ENCODE data around the gene CD2AP. TPM values are rescaled to one million over a fixed set of nuclear protein-coding genes. Genes with fewer than 3 reads are reported as not detected.

Gene CD2AP
- total RNA-seq, 1 donor from 2014 or later = 47.8 TPM

DNA sequence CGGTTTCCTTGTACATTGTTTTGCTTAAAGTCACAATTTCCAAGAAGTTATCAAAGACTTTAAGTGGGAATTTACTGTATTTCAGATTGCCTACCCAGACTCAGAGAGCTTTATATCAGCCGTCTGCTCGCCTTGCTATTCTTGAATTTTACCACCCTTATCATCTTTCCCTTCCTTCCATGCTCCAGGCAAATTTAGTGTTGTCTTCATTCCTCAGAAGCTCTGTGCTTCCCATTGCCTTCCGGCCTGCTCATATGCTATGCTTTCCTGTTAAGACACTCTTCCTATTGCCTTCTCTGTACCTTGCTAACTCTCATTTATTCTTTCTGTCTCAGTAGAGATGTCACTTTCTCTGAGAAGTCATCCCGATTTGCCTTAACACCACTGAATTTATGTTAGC, 52.1 kb downstream of the CD2AP start:
- DNase-seq (ENCODE audit: low read depth) = no peak
- H3K4me3 ChIP-seq (ENCODE audit: low read depth, low read length) = no peak overlapping the region
- no peaks in the 10 kb centered on the region for H3K36me3 ChIP-seq (ENCODE audit: control insufficient read depth, insufficient read depth, low read length)
- TF ChIP-seq, protein P1, sequence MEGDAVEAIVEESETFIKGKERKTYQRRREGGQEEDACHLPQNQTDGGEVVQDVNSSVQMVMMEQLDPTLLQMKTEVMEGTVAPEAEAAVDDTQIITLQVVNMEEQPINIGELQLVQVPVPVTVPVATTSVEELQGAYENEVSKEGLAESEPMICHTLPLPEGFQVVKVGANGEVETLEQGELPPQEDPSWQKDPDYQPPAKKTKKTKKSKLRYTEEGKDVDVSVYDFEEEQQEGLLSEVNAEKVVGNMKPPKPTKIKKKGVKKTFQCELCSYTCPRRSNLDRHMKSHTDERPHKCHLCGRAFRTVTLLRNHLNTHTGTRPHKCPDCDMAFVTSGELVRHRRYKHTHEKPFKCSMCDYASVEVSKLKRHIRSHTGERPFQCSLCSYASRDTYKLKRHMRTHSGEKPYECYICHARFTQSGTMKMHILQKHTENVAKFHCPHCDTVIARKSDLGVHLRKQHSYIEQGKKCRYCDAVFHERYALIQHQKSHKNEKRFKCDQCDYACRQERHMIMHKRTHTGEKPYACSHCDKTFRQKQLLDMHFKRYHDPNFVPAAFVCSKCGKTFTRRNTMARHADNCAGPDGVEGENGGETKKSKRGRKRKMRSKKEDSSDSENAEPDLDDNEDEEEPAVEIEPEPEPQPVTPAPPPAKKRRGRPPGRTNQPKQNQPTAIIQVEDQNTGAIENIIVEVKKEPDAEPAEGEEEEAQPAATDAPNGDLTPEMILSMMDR (IDR thresholded peaks at IDR 0.05; ENCODE audit: insufficient read depth, low read length, poor library complexity, severe bottlenecking) = no peak
- H3K27me3 ChIP-seq (ENCODE audit: control insufficient read depth, insufficient read depth, low read length) = no peaks in the 10 kb centered on the region

DNA sequence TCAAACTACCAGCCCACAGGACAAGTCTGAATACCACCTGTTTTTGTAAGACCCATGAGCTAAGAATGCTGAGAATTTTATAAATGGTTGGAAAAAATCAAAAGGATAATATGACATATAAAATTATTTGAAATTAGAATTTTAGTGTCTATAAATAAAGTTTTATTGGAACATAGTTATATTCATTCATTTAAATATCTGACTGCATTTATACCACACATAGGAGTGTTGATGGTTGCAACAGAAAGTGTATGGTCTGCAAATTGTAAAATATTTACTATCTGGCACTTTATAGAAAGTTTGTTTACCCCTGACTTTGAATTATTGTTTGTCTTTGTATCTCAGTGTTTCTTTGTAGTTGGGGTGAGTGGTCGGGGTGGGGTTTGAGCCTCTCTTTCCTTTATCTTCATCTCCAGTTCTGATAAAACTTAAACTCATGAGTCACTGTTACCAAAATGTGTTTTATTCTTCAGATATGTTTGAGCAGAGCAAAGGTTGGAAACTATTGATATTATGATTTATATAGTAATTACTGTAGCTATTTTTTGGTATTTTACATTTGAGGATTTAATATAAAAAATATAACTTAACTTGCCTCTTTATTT, 55.5 kb downstream of the CD2AP start:
- Histone ChIP-seq H3K27me3 (ENCODE audit: control insufficient read depth, insufficient read depth, low read length) (no peaks in the 10 kb centered on the region), H3K36me3 (ENCODE audit: control insufficient read depth, insufficient read depth, low read length) (no peaks in the 10 kb centered on the region), H3K4me3 (ENCODE audit: low read depth, low read length) (no peak overlapping the region)
- TF ChIP-seq, protein P1 (IDR thresholded peaks at IDR 0.05; ENCODE audit: insufficient read depth, low read length, poor library complexity, severe bottlenecking) = no peak
- DNase-seq (ENCODE audit: low read depth) = no peak

DNA sequence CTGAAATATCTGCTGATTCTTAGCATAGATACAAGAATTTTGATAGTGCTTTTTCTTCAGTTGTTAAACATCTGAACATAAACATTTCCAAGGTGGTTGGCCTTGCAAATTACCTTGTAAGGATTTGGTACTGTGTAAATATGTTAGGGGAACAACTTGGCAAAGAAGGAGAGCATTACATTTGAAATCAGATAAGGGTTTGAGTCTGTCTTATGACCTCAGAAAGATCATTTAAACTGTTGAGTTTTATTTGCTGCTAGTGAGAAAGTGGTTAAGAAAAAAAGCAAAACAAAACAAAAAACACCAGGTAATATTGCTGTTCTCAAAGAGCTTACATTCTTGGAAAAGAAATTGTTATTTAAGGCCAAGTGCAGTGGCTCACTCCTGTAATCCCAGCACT, 56.5 kb downstream of the CD2AP start:
- Histone ChIP-seq H3K27me3 (ENCODE audit: control insufficient read depth, insufficient read depth, low read length) (no peaks in the 10 kb centered on the region), H3K36me3 (ENCODE audit: control insufficient read depth, insufficient read depth, low read length) (no peaks in the 10 kb centered on the region), H3K4me3 (ENCODE audit: low read depth, low read length) (no peak overlapping the region)
- DNase-seq (ENCODE audit: low read depth) = no peak
- TF ChIP-seq, protein P1 (IDR thresholded peaks at IDR 0.05; ENCODE audit: insufficient read depth, low read length, poor library complexity, severe bottlenecking) = no peak

DNA sequence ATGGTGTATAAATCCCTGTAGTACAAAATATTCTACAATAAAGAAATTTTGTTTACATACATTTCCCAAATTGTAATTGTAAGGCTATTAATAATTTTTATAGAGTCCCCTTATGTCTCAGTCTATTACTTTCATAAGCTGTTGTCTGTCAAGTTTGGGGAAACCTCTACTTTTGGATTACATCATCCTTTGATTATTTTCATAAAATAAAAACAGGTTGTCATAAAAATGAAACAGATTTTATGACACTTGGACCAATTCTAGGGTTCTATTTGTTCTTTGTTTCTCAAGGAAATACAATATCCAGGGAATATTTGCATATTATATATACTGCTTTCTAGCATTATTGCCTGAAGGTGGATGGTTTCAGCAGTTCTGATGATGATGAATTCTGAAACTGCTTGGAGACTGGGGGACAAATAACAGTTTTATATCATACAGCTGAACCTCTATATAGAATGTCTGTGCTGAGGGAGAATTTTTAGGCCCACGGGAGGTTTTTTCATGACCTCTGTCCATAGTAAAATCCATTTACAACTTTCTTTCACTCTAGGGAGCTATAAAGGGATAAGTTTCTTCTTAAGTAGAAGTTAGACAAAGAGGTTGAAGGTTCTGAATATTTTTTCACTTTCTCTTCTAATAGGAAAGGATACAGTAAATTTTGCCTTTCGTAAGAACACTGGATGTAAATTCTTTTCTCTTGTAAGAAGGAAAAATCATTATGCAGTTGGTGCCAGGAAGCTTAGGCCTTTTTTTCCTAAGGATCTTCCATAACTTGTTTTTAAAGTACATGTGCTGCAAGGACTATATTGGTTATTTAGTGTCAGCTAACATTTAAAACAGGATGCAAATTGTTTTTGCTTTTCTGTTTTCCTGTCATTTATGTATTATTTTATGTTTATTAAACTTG, 58.0 kb downstream of the CD2AP start:
- H3K27me3 ChIP-seq (ENCODE audit: control insufficient read depth, insufficient read depth, low read length) = no peaks in the 10 kb centered on the region
- DNase-seq (ENCODE audit: low read depth) = no peak
- H3K36me3 ChIP-seq (ENCODE audit: control insufficient read depth, insufficient read depth, low read length) = no peaks in the 10 kb centered on the region
- H3K4me3 ChIP-seq (ENCODE audit: low read depth, low read length) = no peak overlapping the region
- TF ChIP-seq, protein P1 (IDR thresholded peaks at IDR 0.05; ENCODE audit: insufficient read depth, low read length, poor library complexity, severe bottlenecking) = no peak

DNA sequence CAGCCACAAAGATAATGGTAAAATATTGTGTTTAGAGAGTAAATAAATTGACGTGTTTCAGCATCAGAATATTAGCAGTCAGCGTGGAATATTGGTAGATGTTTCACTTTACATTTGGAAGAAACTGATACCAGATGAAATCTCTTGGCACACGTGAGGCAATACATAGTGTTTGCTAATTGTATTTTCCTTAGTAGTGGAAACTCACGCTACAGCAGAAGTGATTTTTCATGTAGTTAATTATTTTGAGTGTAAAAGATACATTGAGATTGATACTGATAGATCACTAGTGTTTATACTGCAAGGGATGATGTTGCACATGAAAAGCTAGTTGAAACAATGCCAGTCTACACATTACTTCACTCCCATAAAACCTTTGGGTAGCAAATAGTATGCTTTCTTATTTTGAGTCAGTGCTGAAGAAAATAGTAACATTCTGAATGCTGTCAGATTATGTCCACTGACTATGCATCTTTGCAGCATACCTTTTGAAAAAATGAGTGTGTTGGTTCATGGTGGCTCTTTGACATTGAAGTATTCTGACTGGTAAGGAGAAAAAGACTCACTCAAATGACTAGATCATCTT, 59.3 kb downstream of the CD2AP start:
- Histone ChIP-seq H3K27me3 (ENCODE audit: control insufficient read depth, insufficient read depth, low read length) (no peaks in the 10 kb centered on the region), H3K36me3 (ENCODE audit: control insufficient read depth, insufficient read depth, low read length) (no peaks in the 10 kb centered on the region), H3K4me3 (ENCODE audit: low read depth, low read length) (no peak overlapping the region)
- no peak for DNase-seq (ENCODE audit: low read depth)
- TF ChIP-seq, protein P1 (IDR thresholded peaks at IDR 0.05; ENCODE audit: insufficient read depth, low read length, poor library complexity, severe bottlenecking) = no peak
